HepG2 (cell line): ENCODE results near the gene FCER1G. TPM values are rescaled to one million over a fixed set of nuclear protein-coding genes. Genes with fewer than 3 reads are reported as not detected.

ENCODE experiments used
- JUNB ChIP-seq: sonication (generic); formaldehyde crosslinking; IDR thresholded peaks from 2 replicates; pipeline ENCODE4 v1.8.0; 2022; ENCODE audit warnings: missing genetic modification reagents, mild to moderate bottlenecking, borderline replicate concordance
- MTA3 ChIP-seq: sonication (generic); formaldehyde crosslinking; IDR thresholded peaks from 2 replicates; pipeline ENCODE4 v1.4.0; 2020; ENCODE audit warnings: missing genetic modification reagents
- PAWR ChIP-seq: sonication (generic); formaldehyde crosslinking; IDR thresholded peaks from 2 replicates; pipeline ENCODE4 v1.4.0; 2020; ENCODE audit warnings: missing genetic modification reagents, mild to moderate bottlenecking, borderline replicate concordance
- RAD51 ChIP-seq: fragments of 450-650 bp; IDR thresholded peaks from 2 replicates; pipeline ENCODE4 v1.6.1; 2016; ENCODE audit warnings: borderline replicate concordance
- RBAK ChIP-seq: sonication (generic); formaldehyde crosslinking; IDR thresholded peaks from 2 replicates; pipeline ENCODE4 v1.5.1; 2020; ENCODE audit warnings: mild to moderate bottlenecking, missing genetic modification reagents
- ZNF260 ChIP-seq: sonication (generic); formaldehyde crosslinking; IDR thresholded peaks from 2 replicates; pipeline ENCODE4 v1.4.0; 2020; ENCODE audit warnings: missing genetic modification reagents, low read depth, mild to moderate bottlenecking, borderline replicate concordance
- ZNF33B ChIP-seq: sonication (generic); formaldehyde crosslinking; IDR thresholded peaks from 2 replicates; pipeline ENCODE4 v1.5.1; 2020; ENCODE audit warnings: mild to moderate bottlenecking, missing genetic modification reagents
- ZNF549 ChIP-seq: sonication (generic); formaldehyde crosslinking; IDR thresholded peaks from 2 replicates; pipeline ENCODE4 v1.5.0; 2020; ENCODE audit warnings: missing genetic modification reagents
- ZNF570 ChIP-seq: sonication (generic); formaldehyde crosslinking; IDR thresholded peaks from 2 replicates; pipeline ENCODE4 v1.4.0; 2020; ENCODE audit warnings: mild to moderate bottlenecking, missing genetic modification reagents, borderline replicate concordance
- ZNF605 ChIP-seq: sonication (generic); formaldehyde crosslinking; IDR thresholded peaks from 2 replicates; pipeline ENCODE4 v1.8.0; 2022; ENCODE audit warnings: mild to moderate bottlenecking, missing genetic modification reagents
- polyA plus RNA-seq, 8 experiments: library from polyadenylated mRNA; depleted of rRNA in 3 of 8; stranded (reverse) in 7 of 8; unstranded in 1 of 8; fragments of >200 nt; fragmentation: Illumina TruSeq in 4 of 8; extraction: Trizol in 4 of 8; gene quantifications; 2 replicates each; pipeline versions ENCODE4 v1.2.1 to v1.2.3, GENCODE V29; 2011 to 2016; ENCODE audit warnings: low read depth in 4 of 8, missing spikeins in 1 of 8, mixed read lengths in 1 of 8; ENCODE audit not compliant: insufficient read depth in 1 of 8
- total RNA-seq, 5 experiments: library from RNA; depleted of rRNA; stranded (reverse); fragments of >200 nt; fragmentation: Illumina TruSeq; extraction: Trizol; gene quantifications; 2 replicates each; pipeline ENCODE4 v1.2.3, GENCODE V29; 2016; ENCODE audit warnings: low read depth in 1 of 5
- TF ChIP-seq, protein P1 (sequence below): sonication (generic); formaldehyde crosslinking; conservative IDR thresholded peaks from 2 replicates; pipeline ENCODE4 v1.8.0; 2022; ENCODE audit warnings: low read depth, missing genetic modification reagents
- TF ChIP-seq, protein P2 (sequence below): IDR thresholded peaks from 2 replicates; pipeline ENCODE4 v1.6.1; 2016; ENCODE audit warnings: low read depth, missing genetic modification reagents, missing compliant biosample characterization
- TF ChIP-seq, protein P3 (sequence below): IDR thresholded peaks from 2 replicates; pipeline ENCODE4 v1.6.1; 2016; ENCODE audit warnings: mild to moderate bottlenecking
- TF ChIP-seq, protein P4 (sequence below): sonication (generic); formaldehyde crosslinking; IDR thresholded peaks from 2 replicates; pipeline ENCODE4 v1.4.0; 2020; ENCODE audit warnings: missing genetic modification reagents

Gene FCER1G
- total and polyA plus RNA-seq, 2 of the 13 experiments (the other 11 are each of a cell fraction or from before 2014, with no cell fraction given): 1.3 to 6.4 TPM

DNA sequence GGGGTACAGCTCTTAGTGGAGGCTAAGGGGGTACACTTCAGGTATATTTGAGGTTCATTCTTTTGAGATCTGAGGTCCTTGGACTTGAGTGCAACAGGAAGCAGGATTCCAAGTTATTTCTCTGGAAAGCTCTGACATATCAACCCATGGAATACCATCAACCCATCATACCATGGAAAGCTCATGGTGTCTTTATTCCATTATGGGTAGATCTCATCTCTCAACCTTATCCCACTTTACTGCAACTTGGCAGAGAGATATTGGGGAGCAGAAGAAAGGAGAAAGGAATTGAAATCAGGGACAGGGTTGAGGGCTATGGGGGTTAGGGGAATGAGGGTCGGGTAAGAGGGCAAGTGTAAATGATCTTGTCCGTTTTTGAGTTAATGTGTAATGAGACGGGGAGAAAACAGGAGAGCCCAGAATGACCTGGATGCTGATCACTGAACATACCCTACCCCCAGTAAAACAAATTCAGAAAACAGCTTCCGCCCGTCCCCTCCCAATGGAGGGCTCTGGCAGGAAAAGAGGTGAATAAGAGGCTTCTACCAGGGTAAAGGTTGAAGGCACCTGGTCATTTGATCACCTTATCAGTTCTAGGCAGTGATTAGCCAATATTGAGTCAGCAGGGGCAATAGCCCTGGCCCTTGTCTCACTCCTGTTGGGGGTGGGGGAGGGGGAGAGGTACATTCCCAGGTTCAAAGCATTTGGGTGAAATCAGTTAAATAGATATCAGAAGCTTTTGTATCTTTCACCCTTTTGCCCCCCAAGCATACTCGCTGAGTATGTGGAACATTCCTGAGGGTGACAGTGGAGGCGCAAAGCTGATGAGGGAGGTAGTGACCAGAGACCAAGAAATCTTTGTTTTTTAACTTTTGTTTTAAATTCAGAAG is 9.0 kb downstream of the FCER1G start (continued):
- TF ChIP-seq, protein P1, sequence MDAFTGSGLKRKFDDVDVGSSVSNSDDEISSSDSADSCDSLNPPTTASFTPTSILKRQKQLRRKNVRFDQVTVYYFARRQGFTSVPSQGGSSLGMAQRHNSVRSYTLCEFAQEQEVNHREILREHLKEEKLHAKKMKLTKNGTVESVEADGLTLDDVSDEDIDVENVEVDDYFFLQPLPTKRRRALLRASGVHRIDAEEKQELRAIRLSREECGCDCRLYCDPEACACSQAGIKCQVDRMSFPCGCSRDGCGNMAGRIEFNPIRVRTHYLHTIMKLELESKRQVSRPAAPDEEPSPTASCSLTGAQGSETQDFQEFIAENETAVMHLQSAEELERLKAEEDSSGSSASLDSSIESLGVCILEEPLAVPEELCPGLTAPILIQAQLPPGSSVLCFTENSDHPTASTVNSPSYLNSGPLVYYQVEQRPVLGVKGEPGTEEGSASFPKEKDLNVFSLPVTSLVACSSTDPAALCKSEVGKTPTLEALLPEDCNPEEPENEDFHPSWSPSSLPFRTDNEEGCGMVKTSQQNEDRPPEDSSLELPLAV (CRISPR knock-in tag): no peak
- TF ChIP-seq, protein P2, sequence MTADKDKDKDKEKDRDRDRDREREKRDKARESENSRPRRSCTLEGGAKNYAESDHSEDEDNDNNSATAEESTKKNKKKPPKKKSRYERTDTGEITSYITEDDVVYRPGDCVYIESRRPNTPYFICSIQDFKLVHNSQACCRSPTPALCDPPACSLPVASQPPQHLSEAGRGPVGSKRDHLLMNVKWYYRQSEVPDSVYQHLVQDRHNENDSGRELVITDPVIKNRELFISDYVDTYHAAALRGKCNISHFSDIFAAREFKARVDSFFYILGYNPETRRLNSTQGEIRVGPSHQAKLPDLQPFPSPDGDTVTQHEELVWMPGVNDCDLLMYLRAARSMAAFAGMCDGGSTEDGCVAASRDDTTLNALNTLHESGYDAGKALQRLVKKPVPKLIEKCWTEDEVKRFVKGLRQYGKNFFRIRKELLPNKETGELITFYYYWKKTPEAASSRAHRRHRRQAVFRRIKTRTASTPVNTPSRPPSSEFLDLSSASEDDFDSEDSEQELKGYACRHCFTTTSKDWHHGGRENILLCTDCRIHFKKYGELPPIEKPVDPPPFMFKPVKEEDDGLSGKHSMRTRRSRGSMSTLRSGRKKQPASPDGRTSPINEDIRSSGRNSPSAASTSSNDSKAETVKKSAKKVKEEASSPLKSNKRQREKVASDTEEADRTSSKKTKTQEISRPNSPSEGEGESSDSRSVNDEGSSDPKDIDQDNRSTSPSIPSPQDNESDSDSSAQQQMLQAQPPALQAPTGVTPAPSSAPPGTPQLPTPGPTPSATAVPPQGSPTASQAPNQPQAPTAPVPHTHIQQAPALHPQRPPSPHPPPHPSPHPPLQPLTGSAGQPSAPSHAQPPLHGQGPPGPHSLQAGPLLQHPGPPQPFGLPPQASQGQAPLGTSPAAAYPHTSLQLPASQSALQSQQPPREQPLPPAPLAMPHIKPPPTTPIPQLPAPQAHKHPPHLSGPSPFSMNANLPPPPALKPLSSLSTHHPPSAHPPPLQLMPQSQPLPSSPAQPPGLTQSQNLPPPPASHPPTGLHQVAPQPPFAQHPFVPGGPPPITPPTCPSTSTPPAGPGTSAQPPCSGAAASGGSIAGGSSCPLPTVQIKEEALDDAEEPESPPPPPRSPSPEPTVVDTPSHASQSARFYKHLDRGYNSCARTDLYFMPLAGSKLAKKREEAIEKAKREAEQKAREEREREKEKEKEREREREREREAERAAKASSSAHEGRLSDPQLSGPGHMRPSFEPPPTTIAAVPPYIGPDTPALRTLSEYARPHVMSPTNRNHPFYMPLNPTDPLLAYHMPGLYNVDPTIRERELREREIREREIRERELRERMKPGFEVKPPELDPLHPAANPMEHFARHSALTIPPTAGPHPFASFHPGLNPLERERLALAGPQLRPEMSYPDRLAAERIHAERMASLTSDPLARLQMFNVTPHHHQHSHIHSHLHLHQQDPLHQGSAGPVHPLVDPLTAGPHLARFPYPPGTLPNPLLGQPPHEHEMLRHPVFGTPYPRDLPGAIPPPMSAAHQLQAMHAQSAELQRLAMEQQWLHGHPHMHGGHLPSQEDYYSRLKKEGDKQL (CRISPR knock-in tag): peak; percentile 91
- TF ChIP-seq JUNB (CRISPR knock-in tag): peak; percentile 70; the same call in 1 of the 2 replicates
- no peak for TF ChIP-seq RBAK (CRISPR knock-in tag)
- TF ChIP-seq ZNF570 (CRISPR knock-in tag): no peak
- TF ChIP-seq ZNF260 (CRISPR knock-in tag): no peak
- no peak for TF ChIP-seq PAWR (CRISPR knock-in tag)
- TF ChIP-seq MTA3: no peak
- no peak for TF ChIP-seq RAD51
- no peak for TF ChIP-seq ZNF549 (CRISPR knock-in tag)
- TF ChIP-seq ZNF33B (CRISPR knock-in tag): no peak
- TF ChIP-seq ZNF605 (CRISPR knock-in tag): peak; percentile 81; the same call in 1 of the 2 replicates
- TF ChIP-seq, protein P3, sequence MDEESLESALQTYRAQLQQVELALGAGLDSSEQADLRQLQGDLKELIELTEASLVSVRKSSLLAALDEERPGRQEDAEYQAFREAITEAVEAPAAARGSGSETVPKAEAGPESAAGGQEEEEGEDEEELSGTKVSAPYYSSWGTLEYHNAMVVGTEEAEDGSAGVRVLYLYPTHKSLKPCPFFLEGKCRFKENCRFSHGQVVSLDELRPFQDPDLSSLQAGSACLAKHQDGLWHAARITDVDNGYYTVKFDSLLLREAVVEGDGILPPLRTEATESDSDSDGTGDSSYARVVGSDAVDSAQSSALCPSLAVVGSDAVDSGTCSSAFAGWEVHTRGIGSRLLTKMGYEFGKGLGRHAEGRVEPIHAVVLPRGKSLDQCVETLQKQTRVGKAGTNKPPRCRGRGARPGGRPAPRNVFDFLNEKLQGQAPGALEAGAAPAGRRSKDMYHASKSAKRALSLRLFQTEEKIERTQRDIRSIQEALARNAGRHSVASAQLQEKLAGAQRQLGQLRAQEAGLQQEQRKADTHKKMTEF (CRISPR knock-in tag): peak; percentile 63; the same call in 1 of the 2 replicates
- TF ChIP-seq, protein P4, sequence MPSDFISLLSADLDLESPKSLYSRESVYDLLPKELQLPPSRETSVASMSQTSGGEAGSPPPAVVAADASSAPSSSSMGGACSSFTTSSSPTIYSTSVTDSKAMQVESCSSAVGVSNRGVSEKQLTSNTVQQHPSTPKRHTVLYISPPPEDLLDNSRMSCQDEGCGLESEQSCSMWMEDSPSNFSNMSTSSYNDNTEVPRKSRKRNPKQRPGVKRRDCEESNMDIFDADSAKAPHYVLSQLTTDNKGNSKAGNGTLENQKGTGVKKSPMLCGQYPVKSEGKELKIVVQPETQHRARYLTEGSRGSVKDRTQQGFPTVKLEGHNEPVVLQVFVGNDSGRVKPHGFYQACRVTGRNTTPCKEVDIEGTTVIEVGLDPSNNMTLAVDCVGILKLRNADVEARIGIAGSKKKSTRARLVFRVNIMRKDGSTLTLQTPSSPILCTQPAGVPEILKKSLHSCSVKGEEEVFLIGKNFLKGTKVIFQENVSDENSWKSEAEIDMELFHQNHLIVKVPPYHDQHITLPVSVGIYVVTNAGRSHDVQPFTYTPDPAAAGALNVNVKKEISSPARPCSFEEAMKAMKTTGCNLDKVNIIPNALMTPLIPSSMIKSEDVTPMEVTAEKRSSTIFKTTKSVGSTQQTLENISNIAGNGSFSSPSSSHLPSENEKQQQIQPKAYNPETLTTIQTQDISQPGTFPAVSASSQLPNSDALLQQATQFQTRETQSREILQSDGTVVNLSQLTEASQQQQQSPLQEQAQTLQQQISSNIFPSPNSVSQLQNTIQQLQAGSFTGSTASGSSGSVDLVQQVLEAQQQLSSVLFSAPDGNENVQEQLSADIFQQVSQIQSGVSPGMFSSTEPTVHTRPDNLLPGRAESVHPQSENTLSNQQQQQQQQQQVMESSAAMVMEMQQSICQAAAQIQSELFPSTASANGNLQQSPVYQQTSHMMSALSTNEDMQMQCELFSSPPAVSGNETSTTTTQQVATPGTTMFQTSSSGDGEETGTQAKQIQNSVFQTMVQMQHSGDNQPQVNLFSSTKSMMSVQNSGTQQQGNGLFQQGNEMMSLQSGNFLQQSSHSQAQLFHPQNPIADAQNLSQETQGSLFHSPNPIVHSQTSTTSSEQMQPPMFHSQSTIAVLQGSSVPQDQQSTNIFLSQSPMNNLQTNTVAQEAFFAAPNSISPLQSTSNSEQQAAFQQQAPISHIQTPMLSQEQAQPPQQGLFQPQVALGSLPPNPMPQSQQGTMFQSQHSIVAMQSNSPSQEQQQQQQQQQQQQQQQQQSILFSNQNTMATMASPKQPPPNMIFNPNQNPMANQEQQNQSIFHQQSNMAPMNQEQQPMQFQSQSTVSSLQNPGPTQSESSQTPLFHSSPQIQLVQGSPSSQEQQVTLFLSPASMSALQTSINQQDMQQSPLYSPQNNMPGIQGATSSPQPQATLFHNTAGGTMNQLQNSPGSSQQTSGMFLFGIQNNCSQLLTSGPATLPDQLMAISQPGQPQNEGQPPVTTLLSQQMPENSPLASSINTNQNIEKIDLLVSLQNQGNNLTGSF (CRISPR knock-in tag): no peak
